Upper lobe of right lung (tissue), 1 donor: ENCODE measurements around the gene MT1F. TPM values are rescaled to one million over a fixed set of nuclear protein-coding genes. Genes with fewer than 3 reads are reported as not detected.
A peak's percentile ranks its signal among the peaks of the same experiment; 100 is the strongest.

ENCODE experiments used
- ATAC-seq: fragments of 200-7000 bp; cut with Tn5 transposase; one replicate; pipeline ENCODE4 v1.9.1; 2020; ENCODE audit warnings: mild to moderate bottlenecking, moderate library complexity
- DNase-seq: peaks from one replicate; pipeline ENCODE4 v3.0.0-alpha.2; 2020
- H3K27ac ChIP-seq: fragments of 200-600 bp; one replicate; pipeline ENCODE4 v1.8.0; 2022
- H3K27me3 ChIP-seq: fragments of 200-600 bp; one replicate; pipeline ENCODE4 v1.8.0; 2022; ENCODE audit warnings: mild to moderate bottlenecking
- H3K36me3 ChIP-seq: fragments of 200-600 bp; one replicate; pipeline ENCODE4 v1.8.0; 2022
- H3K4me1 ChIP-seq: fragments of 200-600 bp; one replicate; pipeline ENCODE4 v1.8.0; 2022
- H3K4me3 ChIP-seq: fragments of 200-600 bp; one replicate; pipeline ENCODE4 v1.8.0; 2022; ENCODE audit warnings: mild to moderate bottlenecking
- H3K9me3 ChIP-seq: fragments of 200-600 bp; one replicate; pipeline ENCODE4 v1.8.0; 2022
- intact Hi-C: fragments of 100-400 bp; cut with DNase I; formaldehyde crosslinking; loops from one replicate; pipeline ENCODE4 v1.11.0; 2022
- total RNA-seq: library from RNA; stranded (reverse); fragmentation: NEBNext Ultra II Directional; extraction: Animal tissue kit (Norgen Biotek cat#: 25700); gene quantifications from one replicate; pipeline ENCODE4 v1.2.1, GENCODE V29; 2021
- TF ChIP-seq, protein P1 (sequence below): fragments of 200-600 bp; IDR thresholded peaks from one replicate; pipeline ENCODE4 v1.8.0; 2022; ENCODE audit warnings: antibody characterized with exemption
- donor health status: DM: no; HTN: yes; CAD: no; lungs with severe emphysema.

The MT1F gene
- total RNA-seq, 1 donor from 2014 or later: 9.1 TPM

- H3K4me1 ChIP-seq: peaks cover 39% of the 10 kb centered on the region
- ATAC-seq (no peak), DNase-seq (no peak)
- peak overlapping the region; percentile 97 for H3K27ac ChIP-seq
- TF ChIP-seq, protein P1, sequence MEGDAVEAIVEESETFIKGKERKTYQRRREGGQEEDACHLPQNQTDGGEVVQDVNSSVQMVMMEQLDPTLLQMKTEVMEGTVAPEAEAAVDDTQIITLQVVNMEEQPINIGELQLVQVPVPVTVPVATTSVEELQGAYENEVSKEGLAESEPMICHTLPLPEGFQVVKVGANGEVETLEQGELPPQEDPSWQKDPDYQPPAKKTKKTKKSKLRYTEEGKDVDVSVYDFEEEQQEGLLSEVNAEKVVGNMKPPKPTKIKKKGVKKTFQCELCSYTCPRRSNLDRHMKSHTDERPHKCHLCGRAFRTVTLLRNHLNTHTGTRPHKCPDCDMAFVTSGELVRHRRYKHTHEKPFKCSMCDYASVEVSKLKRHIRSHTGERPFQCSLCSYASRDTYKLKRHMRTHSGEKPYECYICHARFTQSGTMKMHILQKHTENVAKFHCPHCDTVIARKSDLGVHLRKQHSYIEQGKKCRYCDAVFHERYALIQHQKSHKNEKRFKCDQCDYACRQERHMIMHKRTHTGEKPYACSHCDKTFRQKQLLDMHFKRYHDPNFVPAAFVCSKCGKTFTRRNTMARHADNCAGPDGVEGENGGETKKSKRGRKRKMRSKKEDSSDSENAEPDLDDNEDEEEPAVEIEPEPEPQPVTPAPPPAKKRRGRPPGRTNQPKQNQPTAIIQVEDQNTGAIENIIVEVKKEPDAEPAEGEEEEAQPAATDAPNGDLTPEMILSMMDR: no peak
- peak overlapping the region; percentile 75 for H3K4me3 ChIP-seq
- H3K36me3 ChIP-seq: no peaks in the 10 kb centered on the region
- H3K27me3 ChIP-seq: no peaks in the 10 kb centered on the region
- H3K9me3 ChIP-seq: no peaks in the 10 kb centered on the region
- intact Hi-C loops: no loop called here
These were observed 47.1 kb upstream of the MT1F start for GRCh38 chr16:56610609-56611111.

GRCh38 chr16:56611281-56611833 is 46.4 kb upstream of the MT1F start:
- peaks cover 33% of the 10 kb centered on the region for H3K4me1 ChIP-seq
- intact Hi-C loops: no loop called here
- H3K27ac ChIP-seq: peak overlapping the region; percentile 97
- no peaks in the 10 kb centered on the region for H3K9me3 ChIP-seq
- DNase-seq (no peak), ATAC-seq (no peak)
- no peaks in the 10 kb centered on the region for H3K27me3 ChIP-seq
- no peak overlapping the region for H3K4me3 ChIP-seq
- TF ChIP-seq, protein P1: no peak
- no peaks in the 10 kb centered on the region for H3K36me3 ChIP-seq

DNA sequence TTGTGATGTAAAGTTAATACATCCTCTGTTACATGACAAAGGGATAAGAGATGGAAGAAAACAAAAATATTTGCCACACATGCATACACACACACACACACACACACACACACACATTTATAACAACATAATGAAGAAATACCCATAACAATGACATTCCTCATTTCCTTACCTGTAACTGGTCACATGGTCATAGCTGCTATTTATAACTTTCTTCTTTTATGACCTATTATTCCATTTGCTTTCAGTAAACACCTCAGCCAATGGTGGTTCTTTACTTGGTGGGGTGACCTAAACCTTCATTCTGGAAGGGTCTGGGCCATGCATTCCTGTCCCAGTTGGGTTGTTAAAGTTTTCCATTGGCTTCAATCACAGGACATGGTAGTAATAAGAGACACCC is 44.1 kb upstream of the MT1F start:
- DNase-seq: no peak
- no peaks in the 10 kb centered on the region for H3K9me3 ChIP-seq
- ATAC-seq: no peak
- H3K4me3 ChIP-seq: no peak overlapping the region
- intact Hi-C loops: no loop called here
- H3K36me3 ChIP-seq: no peaks in the 10 kb centered on the region
- no peaks in the 10 kb centered on the region for H3K27me3 ChIP-seq
- no peak overlapping the region for H3K27ac ChIP-seq
- peaks cover 27% of the 10 kb centered on the region for H3K4me1 ChIP-seq
- TF ChIP-seq, protein P1: no peak

GRCh38 chr16:56614549-56614991 is 43.2 kb upstream of the MT1F start:
- ATAC-seq (no peak), DNase-seq (no peak)
- no peaks in the 10 kb centered on the region for H3K27me3 ChIP-seq
- intact Hi-C loops: no loop called here
- H3K4me1 ChIP-seq: peaks cover 27% of the 10 kb centered on the region
- no peak overlapping the region for H3K4me3 ChIP-seq
- no peak overlapping the region for H3K27ac ChIP-seq
- TF ChIP-seq, protein P1: no peak
- no peaks in the 10 kb centered on the region for H3K36me3 ChIP-seq
- no peaks in the 10 kb centered on the region for H3K9me3 ChIP-seq

- no peak overlapping the region for H3K27ac ChIP-seq
- no peak overlapping the region for H3K4me3 ChIP-seq
- no peaks in the 10 kb centered on the region for H3K9me3 ChIP-seq
- intact Hi-C loops: no loop called here
- H3K4me1 ChIP-seq: peaks cover 21% of the 10 kb centered on the region
- DNase-seq (no peak), ATAC-seq (no peak)
- TF ChIP-seq, protein P1: no peak
- H3K36me3 ChIP-seq: no peaks in the 10 kb centered on the region
- H3K27me3 ChIP-seq: no peaks in the 10 kb centered on the region
These were observed 42.4 kb upstream of the MT1F start for GRCh38 chr16:56615353-56615752.
